GM12872 (cell line): Measurements from ENCODE around the gene CHST15.

Source experiments
- CTCF ChIP-seq: IDR thresholded peaks from 3 replicates; pipeline ENCODE4 v1.5.1; 2011; ENCODE audit warnings: low read depth, mild to moderate bottlenecking, low read length, moderate library complexity; ENCODE audit not compliant: insufficient read depth

CHST15 gene

DNA sequence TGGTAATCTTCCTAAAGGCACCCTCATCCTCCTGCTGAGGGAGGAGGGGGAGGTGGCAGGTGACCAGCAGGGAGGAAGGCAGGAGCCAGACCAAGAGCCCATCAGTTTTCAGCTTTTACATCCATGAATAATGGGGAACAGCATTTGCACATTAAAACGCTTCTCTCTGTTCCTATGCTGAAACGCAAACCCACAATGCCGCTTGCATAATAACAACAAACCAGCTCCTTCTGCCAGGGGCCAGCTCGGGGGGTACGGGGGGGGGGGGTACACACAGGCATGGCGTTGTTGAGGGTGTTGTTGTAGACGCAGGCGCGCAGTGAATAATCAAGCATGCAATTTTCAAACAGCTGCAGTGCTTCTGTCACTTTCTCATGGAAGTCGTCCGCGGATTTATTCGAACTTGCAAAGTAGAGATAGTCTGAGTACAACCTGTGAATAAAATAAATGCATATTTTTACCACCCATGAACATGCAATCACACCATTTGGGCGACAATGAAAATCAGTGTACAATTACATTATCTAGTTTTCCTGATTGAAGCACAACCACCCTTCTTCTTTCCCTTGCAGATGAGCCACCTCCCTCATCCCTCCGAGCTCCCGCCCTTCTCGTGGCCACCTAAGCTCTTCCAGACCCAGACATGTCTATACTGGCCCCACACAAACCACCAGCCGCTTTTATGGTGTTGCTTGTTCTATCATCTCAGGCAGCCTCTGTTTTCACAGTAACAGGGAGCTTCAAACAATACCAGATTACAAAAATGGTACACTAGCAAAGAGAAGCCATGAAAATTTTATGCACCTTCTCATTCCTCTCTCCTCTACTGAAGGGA lies 72.2 kb downstream of the CHST15 start:
- no peak for TF ChIP-seq CTCF

DNA sequence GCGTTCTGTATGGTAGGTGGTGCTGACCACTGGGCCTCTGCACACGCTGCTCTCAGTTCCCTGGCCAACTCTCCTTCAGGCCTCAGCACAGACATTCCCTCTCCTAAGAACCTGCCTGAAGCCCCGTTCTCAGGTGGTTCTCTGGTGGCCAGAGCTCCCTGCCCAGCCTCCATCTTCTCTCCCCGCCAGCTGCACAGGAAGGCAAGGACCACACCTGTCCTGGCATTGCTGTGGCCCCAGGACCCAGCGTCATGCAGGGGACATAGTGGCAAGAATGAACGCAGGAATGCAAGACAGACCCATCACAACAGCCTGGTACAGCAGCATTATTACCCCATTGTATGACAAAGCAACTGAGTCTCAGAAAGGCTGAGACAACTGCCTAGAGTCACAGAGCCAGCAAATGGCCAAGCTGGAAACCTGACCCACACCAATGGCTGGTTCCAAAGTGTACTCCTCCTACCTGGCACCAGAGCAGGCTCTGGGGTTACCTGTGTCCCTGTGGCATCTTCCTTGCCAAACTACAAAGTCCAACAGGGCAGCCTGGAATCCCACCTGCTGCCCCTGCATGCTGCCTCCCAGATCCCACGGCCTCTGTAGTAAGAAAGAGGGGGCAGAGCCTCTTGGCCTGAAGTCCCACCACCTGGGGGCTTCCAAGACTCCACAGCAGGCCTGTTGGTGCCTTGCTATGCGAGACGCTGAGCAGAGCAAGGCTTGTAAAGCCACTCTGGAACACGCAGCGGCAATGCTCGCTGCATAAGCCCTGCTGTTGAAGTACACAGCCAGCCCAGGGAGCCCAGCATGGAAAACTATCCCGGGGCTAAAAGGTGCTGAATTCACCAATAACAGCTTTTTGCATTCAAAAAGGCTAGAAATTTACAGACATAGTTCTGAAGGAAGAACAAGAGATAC lies 73.3 kb downstream of the CHST15 start:
- no peak for TF ChIP-seq CTCF

GRCh38 chr10:124018886-124019525 lies 74.4 kb downstream of the CHST15 start:
- TF ChIP-seq CTCF = no peak

DNA sequence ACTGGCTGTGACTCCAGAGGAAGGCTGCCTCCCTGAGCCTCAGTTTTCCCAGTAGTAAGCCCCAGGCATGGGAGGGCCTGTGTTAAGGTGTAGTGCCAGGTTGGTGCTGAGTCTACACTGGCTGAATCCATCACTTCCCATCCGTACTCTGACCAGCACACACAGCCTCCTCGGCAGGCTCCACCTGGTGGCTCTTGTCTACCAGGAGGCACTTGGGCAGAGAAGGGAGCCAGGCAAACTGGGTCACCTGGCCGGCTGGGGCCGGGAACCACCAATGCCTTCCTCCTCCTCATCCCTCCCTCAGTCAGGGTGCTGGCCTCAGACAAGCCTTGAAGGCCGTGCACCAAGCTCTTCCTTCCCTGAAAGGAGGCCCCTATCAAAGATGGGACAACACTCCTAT lies 75.7 kb downstream of the CHST15 start:
- no peak for TF ChIP-seq CTCF

- TF ChIP-seq CTCF = no peak
Measured at GRCh38 chr10:124016804-124017375, 76.5 kb downstream of the CHST15 start.

- TF ChIP-seq CTCF = no peak
Measured at GRCh38 chr10:124015991-124016390, 77.4 kb downstream of the CHST15 start.
